Kidney epithelial cell (primary cell): Measurements from ENCODE around the gene CBFA2T3. TPM values are rescaled to one million over a fixed set of nuclear protein-coding genes. Genes with fewer than 3 reads are reported as not detected.

Experiments used
- DNase-seq: peaks from one replicate; pipeline ENCODE4 v3.0.0-alpha.2; 2010; ENCODE audit warnings: low read depth
- H3K27me3 ChIP-seq: 2 replicates; pipeline ENCODE4 v1.6.0; 2011; ENCODE audit warnings: low read length; ENCODE audit not compliant: control insufficient read depth, insufficient read depth
- H3K36me3 ChIP-seq: 2 replicates; pipeline ENCODE4 v1.5.1; 2011; ENCODE audit warnings: low read length; ENCODE audit not compliant: control insufficient read depth, insufficient read depth
- H3K4me3 ChIP-seq: 2 replicates; pipeline ENCODE4 v1.5.1; 2011; ENCODE audit warnings: low read depth, mild to moderate bottlenecking, control low read depth, low read length
- total RNA-seq: library from RNA; depleted of rRNA; stranded (reverse); fragments of >200 nt; gene quantifications from 2 replicates; pipeline ENCODE4 v1.2.3, GENCODE V29; 2015
- TF ChIP-seq, protein P1 (sequence below): IDR thresholded peaks from 2 replicates; pipeline ENCODE4 v1.5.1; 2011; ENCODE audit warnings: mild to moderate bottlenecking, moderate library complexity, low read length, control low read depth, inconsistent platforms; ENCODE audit not compliant: insufficient read depth, poor library complexity, severe bottlenecking

The CBFA2T3 gene
- total RNA-seq, 1 donor from 2014 or later, result 0.63 TPM

DNA sequence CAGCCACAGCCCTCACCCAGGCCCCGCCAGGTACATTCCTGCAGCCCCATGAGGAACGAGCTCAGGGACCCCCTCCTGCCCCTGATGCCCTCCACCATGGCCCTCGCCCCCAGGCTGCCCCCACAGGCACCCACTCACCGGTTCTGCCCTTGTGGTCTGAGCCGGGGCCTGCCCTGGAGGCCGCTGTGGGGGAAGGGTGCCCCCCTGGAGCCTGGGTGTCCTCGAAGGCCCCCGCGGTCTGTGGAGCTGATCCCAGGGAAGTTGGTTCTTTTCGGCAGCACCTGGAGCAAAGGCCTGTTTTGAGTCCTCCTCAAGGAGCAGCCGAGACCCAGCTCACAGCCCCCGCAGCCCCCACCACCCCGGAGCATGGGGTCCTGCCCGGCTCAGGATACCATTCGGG is 112.9 kb downstream of the CBFA2T3 start:
- TF ChIP-seq, protein P1, sequence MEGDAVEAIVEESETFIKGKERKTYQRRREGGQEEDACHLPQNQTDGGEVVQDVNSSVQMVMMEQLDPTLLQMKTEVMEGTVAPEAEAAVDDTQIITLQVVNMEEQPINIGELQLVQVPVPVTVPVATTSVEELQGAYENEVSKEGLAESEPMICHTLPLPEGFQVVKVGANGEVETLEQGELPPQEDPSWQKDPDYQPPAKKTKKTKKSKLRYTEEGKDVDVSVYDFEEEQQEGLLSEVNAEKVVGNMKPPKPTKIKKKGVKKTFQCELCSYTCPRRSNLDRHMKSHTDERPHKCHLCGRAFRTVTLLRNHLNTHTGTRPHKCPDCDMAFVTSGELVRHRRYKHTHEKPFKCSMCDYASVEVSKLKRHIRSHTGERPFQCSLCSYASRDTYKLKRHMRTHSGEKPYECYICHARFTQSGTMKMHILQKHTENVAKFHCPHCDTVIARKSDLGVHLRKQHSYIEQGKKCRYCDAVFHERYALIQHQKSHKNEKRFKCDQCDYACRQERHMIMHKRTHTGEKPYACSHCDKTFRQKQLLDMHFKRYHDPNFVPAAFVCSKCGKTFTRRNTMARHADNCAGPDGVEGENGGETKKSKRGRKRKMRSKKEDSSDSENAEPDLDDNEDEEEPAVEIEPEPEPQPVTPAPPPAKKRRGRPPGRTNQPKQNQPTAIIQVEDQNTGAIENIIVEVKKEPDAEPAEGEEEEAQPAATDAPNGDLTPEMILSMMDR, result no peak

DNA sequence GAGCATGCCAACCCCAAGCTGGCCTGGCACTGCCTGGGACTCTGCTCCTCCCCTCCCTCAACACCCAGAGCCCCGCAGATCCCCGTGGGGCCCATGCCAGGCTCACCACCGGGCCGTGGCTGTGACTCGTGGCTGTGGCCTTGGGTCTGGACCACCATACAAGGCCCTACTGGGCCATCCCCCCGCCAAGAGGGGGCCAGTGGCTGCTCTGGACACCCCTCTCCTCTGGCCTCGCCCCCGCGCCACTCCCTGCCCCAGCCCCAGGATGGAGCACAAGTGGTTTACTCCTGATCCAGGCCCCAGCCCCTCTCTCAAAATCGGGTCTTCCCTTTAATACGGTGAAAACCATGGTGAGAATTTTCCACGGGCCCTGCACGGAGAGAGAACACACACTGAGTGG is 113.6 kb downstream of the CBFA2T3 start:
- no peak for DNase-seq
- Histone ChIP-seq H3K36me3 (peaks cover 3% of the 10 kb centered on the region), H3K4me3 (no peak overlapping the region), H3K27me3 (peaks cover 29% of the 10 kb centered on the region)
- TF ChIP-seq, protein P1, result no peak

More for the DNA sequence above, 112.9 kb downstream of the CBFA2T3 start:
- H3K36me3 ChIP-seq, result peaks cover 3% of the 10 kb centered on the region
- peaks cover 33% of the 10 kb centered on the region for H3K27me3 ChIP-seq
- H3K4me3 ChIP-seq, result no peak overlapping the region
- no peak for DNase-seq

DNA sequence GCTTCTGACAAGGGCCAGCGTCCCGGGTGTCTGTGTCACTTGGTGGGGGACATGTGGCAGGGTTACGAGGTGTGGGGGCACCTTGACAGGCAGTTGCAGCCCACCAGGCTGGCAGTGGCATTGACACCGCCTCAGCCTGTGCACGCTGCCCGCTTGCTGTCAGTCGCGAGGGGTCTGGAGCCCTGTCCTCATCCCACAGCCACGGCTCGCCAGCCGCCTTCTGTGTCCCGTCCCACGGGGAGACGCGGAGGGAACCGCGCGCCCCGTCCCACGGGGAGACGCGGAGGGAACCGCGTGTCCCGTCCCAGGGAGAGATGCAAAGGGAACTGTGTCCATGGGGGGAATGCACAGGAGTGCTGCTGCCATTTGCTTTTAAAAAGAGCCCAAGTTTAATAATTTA is 114.0 kb downstream of the CBFA2T3 start:
- Histone ChIP-seq H3K27me3 (peaks cover 26% of the 10 kb centered on the region), H3K4me3 (no peak overlapping the region), H3K36me3 (peaks cover 3% of the 10 kb centered on the region)
- TF ChIP-seq, protein P1, result no peak
- no peak for DNase-seq

DNA sequence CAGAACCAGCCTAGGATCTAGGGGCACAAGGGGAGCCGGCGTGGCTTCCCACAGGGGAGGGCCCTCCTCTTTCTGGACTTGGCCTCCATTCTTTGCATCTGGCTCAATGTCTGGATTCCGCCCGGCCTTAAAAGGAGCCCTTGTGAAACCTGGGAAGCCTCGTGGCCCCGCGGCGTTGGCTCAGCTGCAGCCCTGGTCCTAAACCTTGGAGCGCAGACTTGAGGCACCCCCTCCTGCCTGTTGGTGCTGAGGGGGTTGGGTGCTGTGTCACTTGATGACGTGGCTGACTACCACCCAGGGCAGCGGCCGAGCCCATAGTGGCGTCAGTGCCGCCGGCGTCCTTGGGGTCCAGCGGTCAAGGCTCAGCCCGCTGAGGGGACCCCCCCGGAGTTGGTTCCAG is 115.6 kb downstream of the CBFA2T3 start:
- TF ChIP-seq, protein P1, result no peak
- Histone ChIP-seq H3K4me3 (no peak overlapping the region), H3K27me3 (peaks cover 10% of the 10 kb centered on the region), H3K36me3 (peaks cover 3% of the 10 kb centered on the region)
- no peak for DNase-seq

DNA sequence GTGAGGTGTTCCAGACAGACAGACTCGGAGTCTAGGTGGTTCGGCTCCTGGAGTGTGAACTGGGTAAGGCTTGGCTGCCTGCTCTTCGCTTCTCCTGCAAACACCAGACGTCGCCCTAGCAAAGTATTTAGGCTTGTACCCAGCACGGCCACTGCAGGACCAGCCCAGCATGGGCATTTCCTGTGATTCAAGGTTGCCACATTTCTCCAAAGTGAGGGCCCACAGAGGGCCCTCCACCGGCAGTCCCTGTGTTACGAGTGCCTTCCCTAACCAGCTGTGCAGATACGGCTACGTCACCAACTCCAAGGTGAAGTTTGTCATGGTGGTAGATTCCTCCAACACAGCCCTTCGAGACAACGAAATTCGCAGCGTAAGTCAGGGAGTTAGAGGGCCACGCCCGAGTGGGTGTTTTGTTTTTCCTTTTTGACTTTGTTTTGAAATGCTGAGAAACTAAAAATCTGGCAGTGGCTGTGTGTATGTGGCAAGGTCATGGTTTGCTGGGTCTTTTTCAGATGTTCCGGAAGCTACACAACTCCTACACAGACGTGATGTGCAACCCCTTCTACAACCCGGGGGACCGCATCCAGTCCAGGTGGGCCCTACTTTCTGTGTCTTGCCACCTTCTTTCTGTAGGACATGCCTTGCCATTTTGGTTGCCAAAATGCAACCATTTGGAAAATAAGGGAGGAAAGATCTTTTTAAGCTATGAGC is 117.5 kb downstream of the CBFA2T3 start:
- Histone ChIP-seq H3K36me3 (peaks cover 3% of the 10 kb centered on the region), H3K4me3 (no peak overlapping the region), H3K27me3 (no peaks in the 10 kb centered on the region)
- DNase-seq, result no peak
- TF ChIP-seq, protein P1, result no peak
